Sigmoid colon (tissue), 4 donors: ENCODE measurements around the gene SLC35A1.

Experiments used
- POLR2AphosphoS5 ChIP-seq, 4 donors: sonication (generic); formaldehyde crosslinking; IDR thresholded peaks; one replicate each; pipeline ENCODE4 v1.6.1; 2017; ENCODE audit warnings: antibody characterized with exemption in 4 of 4
- TF ChIP-seq, protein P1 (sequence below), 4 experiments: fragments of 450-650 bp in 3 of 4; fragments of 200-600 bp in 1 of 4; IDR thresholded peaks; one replicate each; pipeline ENCODE4 v1.5.1; 2016 to 2019; ENCODE audit warnings: antibody characterized with exemption in 4 of 4, mild to moderate bottlenecking in 3 of 4, moderate library complexity in 2 of 4

DNA sequence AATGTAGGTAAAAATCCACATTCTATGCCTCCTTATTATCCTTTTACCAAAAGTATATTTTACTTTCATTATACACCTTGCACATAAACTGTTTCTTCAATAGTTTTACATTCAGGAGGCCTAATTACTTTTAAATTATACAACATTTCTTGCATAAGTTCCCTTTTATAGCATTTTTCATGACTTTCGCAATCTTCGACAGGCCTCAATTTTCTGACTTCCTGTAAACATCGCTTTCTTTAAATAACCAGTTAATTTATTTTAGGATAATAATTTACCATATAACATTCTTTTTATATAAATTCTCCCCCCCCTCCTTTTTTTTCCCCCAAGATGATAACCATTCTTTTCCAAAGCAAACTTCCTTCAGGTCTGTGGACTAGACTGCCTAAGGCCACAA, 9.2 kb downstream of the SLC35A1 start:
- TF ChIP-seq, protein P1, sequence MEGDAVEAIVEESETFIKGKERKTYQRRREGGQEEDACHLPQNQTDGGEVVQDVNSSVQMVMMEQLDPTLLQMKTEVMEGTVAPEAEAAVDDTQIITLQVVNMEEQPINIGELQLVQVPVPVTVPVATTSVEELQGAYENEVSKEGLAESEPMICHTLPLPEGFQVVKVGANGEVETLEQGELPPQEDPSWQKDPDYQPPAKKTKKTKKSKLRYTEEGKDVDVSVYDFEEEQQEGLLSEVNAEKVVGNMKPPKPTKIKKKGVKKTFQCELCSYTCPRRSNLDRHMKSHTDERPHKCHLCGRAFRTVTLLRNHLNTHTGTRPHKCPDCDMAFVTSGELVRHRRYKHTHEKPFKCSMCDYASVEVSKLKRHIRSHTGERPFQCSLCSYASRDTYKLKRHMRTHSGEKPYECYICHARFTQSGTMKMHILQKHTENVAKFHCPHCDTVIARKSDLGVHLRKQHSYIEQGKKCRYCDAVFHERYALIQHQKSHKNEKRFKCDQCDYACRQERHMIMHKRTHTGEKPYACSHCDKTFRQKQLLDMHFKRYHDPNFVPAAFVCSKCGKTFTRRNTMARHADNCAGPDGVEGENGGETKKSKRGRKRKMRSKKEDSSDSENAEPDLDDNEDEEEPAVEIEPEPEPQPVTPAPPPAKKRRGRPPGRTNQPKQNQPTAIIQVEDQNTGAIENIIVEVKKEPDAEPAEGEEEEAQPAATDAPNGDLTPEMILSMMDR (IDR thresholded peaks at IDR 0.05): no peak
- no peak for TF ChIP-seq POLR2AphosphoS5 (IDR thresholded peaks at IDR 0.05)
